Measurements from ENCODE around the gene SORL1.

DNA sequence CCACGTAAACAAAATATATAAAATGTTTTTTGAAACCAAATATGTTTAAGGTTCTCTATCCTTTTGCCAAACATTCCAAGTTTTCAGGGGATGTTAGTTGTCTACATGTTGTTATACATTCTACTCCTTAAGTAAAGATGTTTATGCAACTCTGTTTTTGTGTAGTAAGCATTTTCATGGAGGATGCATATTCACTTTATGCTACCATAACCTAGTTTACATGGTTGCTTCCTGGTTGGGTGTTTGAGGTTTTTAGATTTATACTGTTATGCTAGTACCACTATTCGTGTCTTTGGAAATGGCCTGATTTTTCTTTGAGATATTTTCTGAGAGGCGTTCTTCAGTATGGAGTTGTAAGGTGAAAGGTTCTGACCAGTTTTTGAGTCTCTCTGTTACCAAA lies 131.7 kb downstream of the SORL1 start:
- TF ChIP-seq CTCF (IDR thresholded peaks at IDR 0.05; ENCODE audit: control extremely low read depth in 1 of 3, insufficient read depth in 1 of 3, low read depth in 1 of 3, low read length in 3 of 3) = no peak
- no peak for TF ChIP-seq SIN3A (conservative IDR thresholded peaks at IDR 0.05 in 1 of 2, IDR thresholded peaks at IDR 0.05 in 1 of 2; ENCODE audit: low read depth in 1 of 2, low read length in 2 of 2)
- TF ChIP-seq POLR2AphosphoS5 (IDR thresholded peaks at IDR 0.05; ENCODE audit: low read depth, low read length) = no peak
- TF ChIP-seq JUND (IDR thresholded peaks at IDR 0.05; ENCODE audit: low read length) = no peak
- no peak for TF ChIP-seq ZNF274 (IDR thresholded peaks at IDR 0.05; ENCODE audit: borderline replicate concordance, extremely low read depth, low read length)
- no peak for TF ChIP-seq TBP (IDR thresholded peaks at IDR 0.05; ENCODE audit: low read depth, low read length)
- no peak for TF ChIP-seq NRF1 (IDR thresholded peaks at IDR 0.05; ENCODE audit: low read depth, low read length)
- no peak for TF ChIP-seq POLR2A (IDR thresholded peaks at IDR 0.05; ENCODE audit: control extremely low read depth in 1 of 2, low read depth in 2 of 2, low read length in 2 of 2)
- TF ChIP-seq RAD21 (IDR thresholded peaks at IDR 0.05 in 1 of 2, conservative IDR thresholded peaks at IDR 0.05 in 1 of 2; ENCODE audit: low read depth in 2 of 2, low read length in 2 of 2) = no peak
- TF ChIP-seq GABPA (IDR thresholded peaks at IDR 0.05; ENCODE audit: borderline replicate concordance, insufficient read depth, low read length) = no peak
- TF ChIP-seq SRF (IDR thresholded peaks at IDR 0.05; ENCODE audit: low read depth, low read length) = no peak
- no peak for TF ChIP-seq TAF7 (optimal IDR thresholded peaks at IDR 0.05; ENCODE audit: borderline replicate concordance, low read depth, low read length)
- no peak for TF ChIP-seq EP300 (IDR thresholded peaks at IDR 0.05; ENCODE audit: borderline replicate concordance in 1 of 2, low read depth in 2 of 2, low read length in 2 of 2)
- TF ChIP-seq RNF2 (IDR thresholded peaks at IDR 0.05; ENCODE audit: borderline replicate concordance, low read depth, low read length, missing control alignments, poor library complexity, severe bottlenecking) = no peak

All from H1 (cell line).